Spinal cord (tissue), 10 donors: Measurements from ENCODE around the gene MYO3A. TPM values are rescaled to one million over a fixed set of nuclear protein-coding genes. Genes with fewer than 3 reads are reported as not detected.

ENCODE experiments used
- DNase-seq, 6 donors: peaks; one replicate each; pipeline versions ENCODE4 v3.0.0 to v3.0.0-alpha.2; 2013 to 2015; ENCODE audit warnings: low spot score in 6 of 6, low read depth in 4 of 6
- H3K27ac ChIP-seq: one replicate; pipeline ENCODE4 v1.5.1; 2013; ENCODE audit warnings: low read depth, low read length, control low read depth
- H3K27me3 ChIP-seq: one replicate; pipeline ENCODE4 v1.6.1; 2013; ENCODE audit warnings: low read length; ENCODE audit not compliant: control insufficient read depth, insufficient read depth
- H3K36me3 ChIP-seq: one replicate; pipeline ENCODE4 v1.6.1; 2013; ENCODE audit warnings: low read length; ENCODE audit not compliant: control insufficient read depth, insufficient read depth
- H3K4me1 ChIP-seq: one replicate; pipeline ENCODE4 v1.6.1; 2013; ENCODE audit warnings: low read length; ENCODE audit not compliant: control insufficient read depth, insufficient read depth
- H3K4me3 ChIP-seq: one replicate; pipeline ENCODE4 v1.5.1; 2013; ENCODE audit warnings: low read depth, low read length, control low read depth
- H3K9me3 ChIP-seq: one replicate; pipeline ENCODE4 v1.6.1; 2013; ENCODE audit warnings: low read length; ENCODE audit not compliant: control insufficient read depth, insufficient read depth
- WGBS: methylation state at CpG from one replicate; pipeline ENCODE4 v1.1.5; 2013; ENCODE audit warnings: missing lambda C conversion rate; ENCODE audit not compliant: insufficient coverage; 5-methylcytosine and 5-hydroxymethylcytosine counted together
- long read RNA-seq, 4 donors: transcript quantifications; one replicate each; lab custom pipeline, GENCODE V29; 2026
- polyA plus RNA-seq, 2 donors: library from polyadenylated mRNA; unstranded; fragments of 120-200 nt; gene quantifications; one replicate each; pipeline ENCODE4 v1.2.1, GENCODE V29; 2013; ENCODE audit not compliant: insufficient read length in 2 of 2
- total RNA-seq, 2 donors: library from RNA; depleted of rRNA in 1 of 2; stranded (reverse); fragments of 120-200 nt in 1 of 2; fragments of >200 nt in 1 of 2; gene quantifications; one replicate each; pipeline versions ENCODE4 v1.2.3 to v1.2.4, GENCODE V29; 2013 to 2014
- donor health status: healthy.

MYO3A gene, protein sequence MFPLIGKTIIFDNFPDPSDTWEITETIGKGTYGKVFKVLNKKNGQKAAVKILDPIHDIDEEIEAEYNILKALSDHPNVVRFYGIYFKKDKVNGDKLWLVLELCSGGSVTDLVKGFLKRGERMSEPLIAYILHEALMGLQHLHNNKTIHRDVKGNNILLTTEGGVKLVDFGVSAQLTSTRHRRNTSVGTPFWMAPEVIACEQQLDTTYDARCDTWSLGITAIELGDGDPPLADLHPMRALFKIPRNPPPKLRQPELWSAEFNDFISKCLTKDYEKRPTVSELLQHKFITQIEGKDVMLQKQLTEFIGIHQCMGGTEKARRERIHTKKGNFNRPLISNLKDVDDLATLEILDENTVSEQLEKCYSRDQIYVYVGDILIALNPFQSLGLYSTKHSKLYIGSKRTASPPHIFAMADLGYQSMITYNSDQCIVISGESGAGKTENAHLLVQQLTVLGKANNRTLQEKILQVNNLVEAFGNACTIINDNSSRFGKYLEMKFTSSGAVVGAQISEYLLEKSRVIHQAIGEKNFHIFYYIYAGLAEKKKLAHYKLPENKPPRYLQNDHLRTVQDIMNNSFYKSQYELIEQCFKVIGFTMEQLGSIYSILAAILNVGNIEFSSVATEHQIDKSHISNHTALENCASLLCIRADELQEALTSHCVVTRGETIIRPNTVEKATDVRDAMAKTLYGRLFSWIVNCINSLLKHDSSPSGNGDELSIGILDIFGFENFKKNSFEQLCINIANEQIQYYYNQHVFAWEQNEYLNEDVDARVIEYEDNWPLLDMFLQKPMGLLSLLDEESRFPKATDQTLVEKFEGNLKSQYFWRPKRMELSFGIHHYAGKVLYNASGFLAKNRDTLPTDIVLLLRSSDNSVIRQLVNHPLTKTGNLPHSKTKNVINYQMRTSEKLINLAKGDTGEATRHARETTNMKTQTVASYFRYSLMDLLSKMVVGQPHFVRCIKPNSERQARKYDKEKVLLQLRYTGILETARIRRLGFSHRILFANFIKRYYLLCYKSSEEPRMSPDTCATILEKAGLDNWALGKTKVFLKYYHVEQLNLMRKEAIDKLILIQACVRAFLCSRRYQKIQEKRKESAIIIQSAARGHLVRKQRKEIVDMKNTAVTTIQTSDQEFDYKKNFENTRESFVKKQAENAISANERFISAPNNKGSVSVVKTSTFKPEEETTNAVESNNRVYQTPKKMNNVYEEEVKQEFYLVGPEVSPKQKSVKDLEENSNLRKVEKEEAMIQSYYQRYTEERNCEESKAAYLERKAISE (N-terminal part only)
- total RNA-seq (1 to 10 TPM; 3.3 to 4.5 TPM), polyA plus RNA-seq (1 to 10 TPM; 2.0 to 4.7 TPM)
- long read RNA-seq, donor 1 = 0 reads
- long read RNA-seq, donor 2 = 0 reads
- long read RNA-seq, donor 3 = 0 reads
- long read RNA-seq, donor 4 = 0 reads

DNA sequence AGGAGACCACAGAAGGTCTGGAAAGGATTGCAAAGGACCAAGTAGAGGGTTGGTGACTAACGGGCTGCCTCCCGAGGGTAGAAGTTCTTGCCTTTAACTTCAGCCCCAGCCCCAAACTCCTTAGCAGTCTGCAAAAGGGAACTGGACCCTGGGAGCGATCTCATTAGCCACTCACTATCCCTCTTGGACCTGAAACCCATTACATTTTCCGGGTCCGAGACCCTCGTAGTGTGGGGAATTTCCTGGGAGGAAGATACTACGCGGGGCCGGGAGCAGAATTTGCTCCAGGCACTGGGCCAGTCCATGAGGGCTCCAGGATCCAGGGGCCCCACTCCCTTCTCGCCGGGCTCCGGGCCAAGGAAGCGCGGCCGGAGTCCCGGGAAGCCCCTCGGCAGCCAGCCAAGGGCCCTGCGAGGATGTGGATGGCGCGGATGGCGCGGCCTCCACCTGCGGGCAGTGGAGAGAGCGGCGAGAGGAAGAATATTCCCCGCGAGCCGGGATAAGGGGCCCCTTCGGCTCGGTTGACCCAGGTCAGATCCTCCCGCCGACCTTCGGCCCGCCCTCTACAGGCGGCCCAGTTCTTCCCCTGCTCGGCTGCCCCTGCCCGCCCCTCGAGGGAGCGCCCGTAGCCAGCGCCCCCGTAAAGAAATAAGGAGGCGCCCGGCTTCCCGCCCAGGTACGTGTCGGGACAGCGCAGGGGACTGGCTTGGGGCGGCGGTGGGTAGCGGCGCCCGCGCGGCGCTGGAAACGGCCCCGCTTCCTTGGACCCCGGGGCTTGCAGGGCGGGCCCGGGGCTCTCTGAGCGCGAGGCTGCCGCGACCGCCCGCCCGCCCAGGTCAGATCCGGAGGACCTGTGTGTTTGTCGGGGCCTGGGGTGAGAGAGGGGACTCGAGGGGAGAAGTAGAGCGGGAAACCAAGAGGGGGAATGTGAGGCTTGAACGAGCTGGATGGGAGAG, at the start of gene MYO3A:
MYO3A (plus strand) TSS at position 577 of the 956 bp plus-strand sequence. CDS start 17,882 bp downstream, outside the sequence.
- peaks cover 15% of the 10 kb centered on the region for H3K27me3 ChIP-seq
- peak in 2 of 6 donors; percentile 52 to 56 for DNase-seq
- peak within 1 kb of the TSS; percentile 54 for H3K4me3 ChIP-seq
- no peaks in the 10 kb centered on the region for H3K36me3 ChIP-seq
- H3K27ac ChIP-seq = no peak within 1 kb of the TSS
- peaks cover 10% of the 10 kb centered on the region for H3K4me1 ChIP-seq
- WGBS = 1% methylated on average over 70 of the region's 73 CpGs
- H3K9me3 ChIP-seq = no peaks in the 10 kb centered on the region

DNA sequence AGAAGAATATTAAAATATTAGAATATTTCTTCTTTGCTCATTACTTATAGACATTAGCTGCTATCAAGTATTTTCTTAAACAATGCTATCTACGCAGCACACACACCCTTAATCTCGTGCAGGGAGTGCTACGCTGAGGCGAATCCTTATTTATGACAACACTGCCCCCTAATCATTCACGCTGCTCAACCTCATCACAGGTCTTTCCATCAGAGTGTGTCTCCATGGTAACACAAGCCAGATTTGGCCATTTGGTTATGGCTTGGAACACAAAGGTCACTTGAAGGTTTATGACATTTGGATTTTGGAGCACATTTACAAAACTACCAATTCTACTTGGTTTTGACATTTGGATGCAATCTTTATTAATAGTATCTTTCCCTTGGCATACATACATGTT, 45.4 kb upstream of the MYO3A start:
- no peaks in the 10 kb centered on the region for H3K36me3 ChIP-seq
- H3K4me1 ChIP-seq = no peaks in the 10 kb centered on the region
- DNase-seq = peak in 1 of 6 donors; percentile 62
- 27% methylated on average over 4 of the region's 5 CpGs for WGBS
- H3K9me3 ChIP-seq = no peaks in the 10 kb centered on the region
- no peak overlapping the region for H3K27ac ChIP-seq
- no peak overlapping the region for H3K4me3 ChIP-seq
- no peaks in the 10 kb centered on the region for H3K27me3 ChIP-seq

DNA sequence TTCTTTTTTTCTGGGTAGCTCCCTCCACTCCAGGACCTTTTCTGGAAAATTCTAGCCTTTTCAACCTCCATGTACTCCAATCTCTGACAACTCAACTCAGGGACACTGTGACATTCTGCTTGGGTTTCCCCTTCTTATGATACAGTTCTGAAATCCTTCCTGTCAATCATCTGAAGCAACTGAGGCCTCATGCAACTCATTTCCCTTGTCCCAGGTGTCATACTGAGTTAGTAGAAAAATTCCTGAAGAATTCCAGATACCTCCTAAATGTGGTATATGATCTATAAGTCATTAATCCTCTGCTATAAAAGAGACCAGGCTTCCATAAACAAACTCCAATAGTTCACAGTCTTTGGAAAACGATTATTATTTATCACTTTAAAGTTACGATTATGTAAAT, 43.0 kb upstream of the MYO3A start:
- Histone ChIP-seq H3K9me3 (no peaks in the 10 kb centered on the region), H3K27ac (no peak overlapping the region), H3K36me3 (no peaks in the 10 kb centered on the region), H3K27me3 (no peaks in the 10 kb centered on the region), H3K4me3 (no peak overlapping the region), H3K4me1 (no peaks in the 10 kb centered on the region)
- no CpG with 5 or more reads among the region's 2 CpGs for WGBS
- no peak for DNase-seq

DNA sequence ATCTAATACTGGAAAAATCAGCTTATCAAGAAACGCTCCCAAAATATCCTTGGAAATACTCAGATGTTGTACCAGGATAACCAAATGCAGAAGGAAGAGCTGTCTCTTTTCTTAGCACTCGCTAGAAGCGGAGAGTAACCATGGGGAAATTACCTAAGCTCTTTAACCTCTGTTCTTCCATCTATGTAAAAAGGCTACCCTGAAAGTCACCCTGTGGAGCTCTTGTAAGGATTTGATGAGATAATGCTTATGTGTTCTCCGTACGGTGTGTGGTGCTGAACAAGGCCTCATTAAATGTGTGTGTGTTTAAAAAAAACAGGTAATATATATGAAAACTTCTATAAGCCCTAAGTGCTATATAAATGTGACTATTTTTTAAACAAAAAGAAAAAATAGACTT, 38.2 kb upstream of the MYO3A start:
- Histone ChIP-seq H3K27ac (no peak overlapping the region), H3K27me3 (no peaks in the 10 kb centered on the region), H3K9me3 (no peaks in the 10 kb centered on the region), H3K36me3 (no peaks in the 10 kb centered on the region), H3K4me1 (no peaks in the 10 kb centered on the region), H3K4me3 (no peak overlapping the region)
- peak in 1 of 6 donors; percentile 34 for DNase-seq
- no CpG with 5 or more reads among the region's 5 CpGs for WGBS

DNA sequence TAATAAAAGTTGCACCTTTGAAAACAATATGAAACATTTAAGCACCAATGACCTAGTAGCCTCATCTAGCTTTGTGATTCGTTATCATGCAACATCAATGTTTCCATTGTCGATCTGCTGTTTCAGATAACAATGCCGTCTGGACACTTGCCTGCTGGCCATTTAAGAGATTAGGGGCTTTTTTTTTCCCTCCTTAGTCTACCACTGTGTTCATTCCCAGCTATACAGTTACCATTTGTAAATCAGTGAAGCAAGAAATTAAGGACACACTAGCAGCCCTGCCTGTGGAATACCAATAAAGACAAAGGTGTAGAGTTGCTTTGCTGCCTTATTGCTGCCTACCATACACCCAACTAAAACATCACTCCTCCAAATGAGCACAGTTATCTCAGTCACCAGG, 37.6 kb upstream of the MYO3A start:
- Histone ChIP-seq H3K4me3 (no peak overlapping the region), H3K27ac (no peak overlapping the region), H3K36me3 (no peaks in the 10 kb centered on the region), H3K27me3 (no peaks in the 10 kb centered on the region), H3K9me3 (no peaks in the 10 kb centered on the region), H3K4me1 (no peaks in the 10 kb centered on the region)
- 20% methylated on average over 1 of the region's 3 CpGs for WGBS
- DNase-seq = peak in 2 of 6 donors; percentile 26 to 80

DNA sequence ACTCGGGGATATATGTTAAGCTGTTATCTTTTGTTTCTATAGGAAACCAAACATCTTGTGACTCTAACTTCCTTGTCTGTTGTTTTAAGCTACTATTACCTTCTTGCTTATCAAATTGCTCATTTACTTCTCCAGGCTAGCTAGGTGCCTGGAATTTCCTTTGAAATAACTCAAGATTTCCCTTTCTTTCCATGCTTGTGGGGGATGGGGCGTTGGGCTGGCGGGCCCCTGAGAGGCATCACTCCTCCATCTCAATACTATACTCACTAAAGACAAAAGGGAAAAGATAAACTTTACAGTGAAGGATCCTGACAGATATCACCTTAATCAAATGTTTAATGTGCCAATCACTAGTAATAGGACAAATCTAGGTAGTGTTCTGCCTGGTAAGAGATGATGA, 34.7 kb upstream of the MYO3A start:
- Histone ChIP-seq H3K27ac (no peak overlapping the region), H3K36me3 (no peaks in the 10 kb centered on the region), H3K4me3 (no peak overlapping the region), H3K9me3 (no peaks in the 10 kb centered on the region), H3K4me1 (no peaks in the 10 kb centered on the region), H3K27me3 (no peaks in the 10 kb centered on the region)
- no CpG with 5 or more reads among the region's 3 CpGs for WGBS
- no peak for DNase-seq

DNA sequence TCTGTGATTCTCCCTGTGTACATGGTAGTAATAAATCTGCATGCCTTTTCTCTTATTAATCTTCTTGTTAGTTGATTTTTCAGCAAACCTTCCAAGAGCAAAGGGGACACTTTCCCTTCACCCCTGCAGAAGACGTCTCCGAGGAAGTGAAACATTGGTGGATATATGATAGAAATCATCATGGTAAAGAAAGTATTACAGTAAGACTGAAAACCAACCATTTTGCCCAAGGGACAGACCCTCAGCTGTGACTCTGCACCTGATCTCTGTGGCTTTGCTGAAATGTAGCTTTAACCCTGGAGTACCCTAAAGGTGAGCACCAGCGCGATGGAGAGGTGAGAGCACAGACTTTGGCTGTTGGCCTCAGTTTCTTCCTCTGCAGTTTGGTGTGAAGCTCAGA, 32.8 kb upstream of the MYO3A start:
- Histone ChIP-seq H3K27me3 (no peaks in the 10 kb centered on the region), H3K9me3 (no peaks in the 10 kb centered on the region), H3K27ac (no peak overlapping the region), H3K4me3 (no peak overlapping the region), H3K36me3 (no peaks in the 10 kb centered on the region), H3K4me1 (no peaks in the 10 kb centered on the region)
- DNase-seq = no peak
- WGBS = 100% methylated on average over 2 of the region's 4 CpGs

DNA sequence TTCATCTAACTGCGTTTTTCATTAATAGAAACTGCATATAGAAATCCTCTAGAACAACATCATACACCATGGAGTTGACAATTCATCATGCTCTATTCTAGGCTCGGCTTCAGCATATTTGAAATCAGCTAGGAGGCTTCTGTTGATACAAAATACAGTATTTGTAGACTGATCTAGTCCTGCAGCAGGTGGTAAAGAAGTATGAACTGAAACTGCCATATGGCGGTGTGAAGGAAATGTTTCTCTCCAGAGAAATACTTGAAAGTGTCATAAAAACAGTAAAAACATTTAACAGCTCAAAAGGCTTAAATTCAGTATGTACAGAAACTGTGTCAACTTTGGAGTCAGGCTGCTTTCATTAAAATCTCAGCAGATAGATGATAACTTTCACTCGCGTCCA, 32.0 kb upstream of the MYO3A start:
- no peaks in the 10 kb centered on the region for H3K27me3 ChIP-seq
- H3K4me1 ChIP-seq = no peaks in the 10 kb centered on the region
- no peak overlapping the region for H3K4me3 ChIP-seq
- H3K9me3 ChIP-seq = no peaks in the 10 kb centered on the region
- DNase-seq = peak in 2 of 6 donors; percentile 51 to 81
- 94% methylated on average over 2 of the region's 5 CpGs for WGBS
- no peak overlapping the region for H3K27ac ChIP-seq
- no peaks in the 10 kb centered on the region for H3K36me3 ChIP-seq
